NCI-H226 (cell line): ENCODE data around the gene SIAE.

Experiments used
- DNase-seq: peaks from one replicate; pipeline ENCODE4 v3.0.0-alpha.2; 2015

The SIAE gene

GRCh38 chr11:124673333-124674167, at the start of gene SIAE, which contains the start of gene SPA17:
SIAE (minus strand) TSS chr11:124673739; CDS start chr11:124673708, 31 bp downstream.
SPA17 (plus strand) TSS chr11:124673904; CDS start chr11:124675265, 1,361 bp downstream.
- peak; percentile 79 for DNase-seq

DNA sequence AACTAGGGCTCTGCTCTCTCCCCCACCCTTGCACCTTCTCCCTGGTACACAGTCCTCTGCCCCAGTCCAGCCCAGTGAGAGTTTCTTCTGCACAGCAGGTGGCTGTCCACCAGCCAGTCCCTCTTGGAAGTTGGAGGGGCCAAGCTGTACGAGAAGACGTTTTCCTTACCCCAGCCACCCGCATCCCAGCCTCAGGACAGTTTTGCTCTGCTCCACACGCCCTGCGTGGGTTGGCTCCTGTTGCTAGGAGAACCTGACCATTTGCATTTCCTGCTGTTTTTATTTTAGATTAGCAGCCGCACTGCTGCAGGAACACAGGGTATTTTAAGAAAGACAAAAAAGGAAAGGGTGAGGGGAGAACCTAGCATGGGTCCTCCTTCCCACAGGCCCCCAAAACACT, 48.6 kb upstream of the SIAE start:
- no peak for DNase-seq

DNA sequence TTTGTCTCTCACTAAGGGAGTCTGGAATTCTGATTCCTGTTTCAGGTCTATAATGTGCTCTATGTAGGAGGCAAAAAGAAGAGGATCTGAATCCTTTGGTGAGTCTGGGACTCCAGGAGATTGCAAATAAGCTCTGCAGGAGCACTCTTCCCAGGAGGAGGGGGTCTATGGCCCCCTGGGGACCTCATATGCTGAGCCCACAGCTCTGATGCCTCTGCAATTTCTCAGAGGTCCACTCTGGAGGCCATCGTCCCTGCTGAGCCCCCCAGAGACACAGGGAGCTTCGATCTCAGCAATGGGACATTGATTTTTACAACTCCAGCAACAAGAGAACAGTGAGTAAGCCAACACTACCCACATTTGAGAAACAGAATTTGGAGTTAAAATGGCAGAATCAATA, 46.0 kb upstream of the SIAE start:
- no peak for DNase-seq

DNA sequence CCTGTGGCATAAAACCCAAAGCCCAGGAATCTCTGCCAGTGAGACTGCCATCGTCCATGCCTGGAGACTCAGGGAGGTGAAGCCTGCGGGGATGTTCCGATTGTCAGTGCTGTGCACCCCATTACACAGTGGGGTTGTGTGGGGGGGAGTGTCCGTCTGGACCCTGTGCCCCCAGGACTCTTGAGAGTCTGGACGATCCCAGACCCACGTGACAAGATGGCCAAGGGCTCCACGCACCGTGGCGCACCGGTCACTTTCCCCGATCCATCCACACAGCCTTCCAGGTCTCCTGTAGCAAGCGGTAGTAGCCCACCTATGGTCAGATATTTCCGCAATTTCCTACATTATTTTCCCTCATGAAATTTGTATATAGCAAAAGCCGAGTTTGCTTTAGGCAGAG, 45.3 kb upstream of the SIAE start:
- no peak for DNase-seq

DNA sequence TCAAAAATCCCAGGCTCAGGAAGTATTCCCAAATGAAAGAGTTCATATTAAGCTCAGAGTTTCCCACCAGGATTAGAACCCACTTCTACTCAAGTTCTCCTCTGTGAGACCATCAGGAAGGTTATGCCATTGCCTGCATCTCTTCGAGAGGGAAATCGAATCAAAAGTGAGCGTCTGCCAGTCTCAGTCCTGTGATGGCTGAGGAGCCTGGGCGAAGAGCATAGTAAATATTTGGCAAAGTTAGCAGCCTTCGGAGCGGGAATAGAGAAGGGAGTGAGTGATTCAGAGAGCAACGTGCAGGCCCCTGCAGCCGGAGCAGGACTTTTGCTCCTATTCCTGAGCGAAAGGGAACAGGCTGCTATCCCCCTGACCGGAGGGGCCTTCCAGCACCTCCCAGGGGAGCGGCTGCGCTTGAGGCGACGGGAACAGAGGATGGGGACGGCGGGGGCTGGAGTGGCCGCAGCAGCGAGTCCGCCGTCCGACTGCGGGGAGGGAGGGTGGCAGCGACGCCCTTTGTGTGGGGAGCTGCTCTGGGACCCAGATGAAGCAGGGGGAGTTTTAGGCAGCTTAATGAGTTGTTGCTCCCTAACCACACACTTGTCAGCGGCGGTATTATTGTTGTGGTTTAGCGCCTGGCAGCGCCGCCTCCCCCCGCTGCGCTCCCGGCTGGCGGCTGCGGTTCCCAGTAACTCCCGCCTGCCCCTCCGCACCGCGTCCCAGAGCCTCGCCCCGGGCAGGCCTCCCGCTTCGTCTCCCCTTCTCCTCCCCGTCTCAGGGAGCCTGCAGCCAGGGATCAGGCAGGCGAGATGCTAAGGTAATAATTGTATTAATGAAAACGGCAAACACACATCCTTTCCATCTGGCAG, 44.5 kb upstream of the SIAE start:
- DNase-seq: peak; percentile 38

DNA sequence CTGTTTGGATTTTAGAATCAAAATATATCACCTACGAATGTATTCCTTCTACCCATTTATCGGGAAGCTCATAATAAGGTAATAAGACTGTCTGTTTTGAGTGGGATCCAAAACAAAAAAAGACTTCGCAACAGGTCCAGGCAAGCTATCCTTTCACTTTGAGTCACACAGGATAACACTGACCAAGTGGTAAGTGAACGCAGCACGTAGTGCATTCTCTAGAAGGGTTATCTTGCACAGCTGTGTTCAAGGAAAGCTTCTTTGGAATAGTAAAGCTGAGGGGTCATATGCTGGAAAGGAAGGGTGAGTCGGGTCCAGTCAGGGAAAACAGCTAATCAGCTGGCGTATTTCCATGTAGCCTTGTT, 43.9 kb upstream of the SIAE start:
- peak; percentile 25 for DNase-seq

- DNase-seq: peak; percentile 58
These were observed 43.1 kb upstream of the SIAE start for GRCh38 chr11:124716591-124716990.

GRCh38 chr11:124712392-124712791, 38.9 kb upstream of the SIAE start:
- no peak for DNase-seq

GRCh38 chr11:124707829-124708228, 34.3 kb upstream of the SIAE start:
- no peak for DNase-seq

- DNase-seq: no peak
These were observed 26.5 kb upstream of the SIAE start for GRCh38 chr11:124700028-124700427.

DNA sequence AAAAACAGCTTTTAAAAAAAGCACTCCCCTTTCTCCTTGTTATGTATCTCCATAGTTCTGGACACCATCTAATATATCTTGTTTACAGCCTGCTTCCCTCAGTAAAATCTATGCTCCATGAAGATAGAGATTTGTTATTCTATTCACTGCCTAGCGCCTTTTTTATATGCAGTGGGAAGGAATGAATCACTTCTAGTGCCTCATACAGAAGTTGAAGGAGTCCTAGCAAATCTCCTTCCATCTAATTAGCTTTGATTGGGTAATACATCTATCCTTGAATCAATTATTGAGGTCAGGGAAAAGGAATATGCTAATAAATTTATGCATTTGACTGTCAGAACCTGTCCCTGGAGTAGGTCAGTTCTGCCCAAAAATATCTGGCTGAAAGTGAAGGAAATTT, 26.0 kb upstream of the SIAE start:
- no peak for DNase-seq

DNA sequence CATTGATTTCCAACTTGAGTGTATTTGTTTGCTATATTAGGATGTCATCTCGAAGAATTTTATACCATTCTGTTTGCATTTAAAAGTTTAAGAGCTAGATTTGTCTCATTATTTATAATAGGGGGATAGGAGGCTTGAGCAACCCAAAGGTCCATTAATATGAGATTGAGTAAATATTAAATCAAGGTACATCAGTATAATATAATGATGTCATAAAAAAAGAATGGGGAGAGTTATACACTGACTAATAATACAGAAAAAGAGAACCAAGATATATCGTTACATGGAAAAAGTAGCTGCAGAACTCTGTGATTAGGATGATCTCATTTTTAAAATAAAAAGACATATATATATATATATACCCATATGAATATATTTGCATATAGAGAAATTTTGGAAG, 19.6 kb upstream of the SIAE start:
- no peak for DNase-seq

DNA sequence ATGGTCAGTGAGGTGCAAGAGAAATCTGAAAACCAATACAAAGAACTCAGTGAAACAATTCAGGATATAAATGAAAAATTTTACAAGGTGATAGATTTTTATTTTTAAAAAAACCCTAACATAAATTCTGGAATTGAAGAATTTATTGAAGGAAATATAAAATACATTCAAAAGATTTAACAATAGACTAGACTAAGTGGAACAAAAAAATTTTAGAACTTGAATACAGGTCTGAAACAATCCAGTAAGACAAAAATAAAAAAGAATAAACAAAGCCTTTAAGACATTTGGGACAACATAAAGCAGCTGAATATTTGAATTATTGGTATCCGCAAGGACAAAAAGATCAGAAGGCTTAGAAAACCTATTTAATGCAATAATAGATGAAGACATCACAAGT, 8.9 kb upstream of the SIAE start:
- no peak for DNase-seq

DNA sequence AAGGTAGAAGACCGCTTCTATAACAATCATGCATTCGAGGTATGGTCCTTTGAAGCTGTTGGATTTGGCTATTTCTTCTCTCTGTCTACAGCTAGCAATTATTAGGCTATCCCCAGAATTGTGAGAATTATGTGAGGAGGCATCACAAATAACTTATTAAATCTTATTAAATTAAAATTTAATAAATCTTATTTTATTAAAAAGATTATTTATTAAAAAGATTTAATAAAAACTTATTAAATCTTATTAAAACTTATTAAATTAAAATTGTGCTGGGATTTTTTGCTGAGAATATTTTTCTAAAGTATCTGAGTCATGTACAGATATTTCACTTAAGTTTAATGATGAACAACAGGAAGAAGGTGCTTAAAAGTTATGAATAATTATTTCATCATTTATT, 7.9 kb upstream of the SIAE start:
- no peak for DNase-seq

- DNase-seq: no peak
These were observed 4.9 kb upstream of the SIAE start for GRCh38 chr11:124678416-124678815.

- DNase-seq: peak; percentile 44
These were observed 2.8 kb upstream of the SIAE start for GRCh38 chr11:124676386-124676785.

- DNase-seq: no peak
These were observed 1.0 kb upstream of the SIAE start for GRCh38 chr11:124674571-124674970.

DNA sequence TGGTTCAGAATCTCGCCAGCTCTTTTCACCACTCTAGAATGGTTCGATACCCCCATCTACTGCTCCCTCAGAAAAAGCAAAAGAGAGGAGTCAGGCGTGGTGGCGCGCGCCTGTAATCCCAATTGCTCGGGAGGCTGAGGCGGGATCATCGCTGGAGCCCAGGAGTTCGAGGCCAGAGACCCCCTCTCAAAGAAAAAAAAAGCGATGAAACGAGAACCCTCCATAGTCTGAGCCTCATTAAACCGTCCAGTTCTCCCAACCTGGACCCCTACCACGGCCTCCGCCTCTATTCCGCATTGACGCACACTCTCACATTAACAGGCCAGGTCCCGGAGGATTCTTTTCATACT, 604 bp upstream of the SIAE start:
- no peak for DNase-seq

GRCh38 chr11:124672536-124673215, 863 bp downstream of the SIAE start:
- DNase-seq: no peak

GRCh38 chr11:124670732-124671131, 2.8 kb downstream of the SIAE start:
- DNase-seq: peak; percentile 67

DNA sequence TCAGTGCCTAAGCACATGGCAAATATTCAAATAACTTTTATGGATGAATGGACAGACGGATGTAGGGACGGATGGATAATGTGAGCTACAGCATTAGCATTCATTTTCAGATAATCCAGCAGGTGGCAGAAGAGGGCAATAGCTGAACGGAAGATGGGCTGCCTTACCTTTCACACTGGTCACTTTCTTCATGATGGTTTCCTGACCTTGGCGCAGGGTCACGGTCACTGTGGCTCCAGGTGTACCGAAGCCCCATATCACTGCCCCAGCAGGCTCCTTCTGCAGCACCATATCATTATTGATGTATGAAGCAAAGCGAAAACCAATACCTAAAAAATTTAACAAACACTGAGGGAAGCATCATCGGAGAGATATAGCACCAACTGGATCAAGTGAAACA, 4.3 kb downstream of the SIAE start:
- DNase-seq: no peak

DNA sequence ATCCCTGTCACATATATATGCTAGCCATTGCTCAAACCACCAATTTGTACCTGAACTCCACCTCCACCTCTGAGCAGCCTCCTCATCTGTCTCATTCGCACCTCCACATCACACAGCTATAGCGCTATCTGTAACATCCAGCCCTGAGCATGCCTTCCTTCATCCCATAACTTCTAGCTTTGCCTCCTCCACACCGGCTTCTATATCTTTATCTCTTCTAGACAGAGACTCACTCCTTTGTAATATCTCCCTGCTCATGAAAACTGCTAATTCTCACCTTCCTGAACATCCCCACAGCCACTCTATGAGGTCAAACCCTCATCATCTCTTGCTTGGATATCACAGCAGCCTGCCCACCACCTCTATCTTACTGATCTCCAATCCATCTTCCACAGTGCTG, 5.9 kb downstream of the SIAE start:
- no peak for DNase-seq

- no peak for DNase-seq
These were observed 9.7 kb downstream of the SIAE start for GRCh38 chr11:124663861-124664260.

GRCh38 chr11:124662106-124662505, 11.4 kb downstream of the SIAE start:
- no peak for DNase-seq
